MM.1S (cell line): ENCODE results near the gene LRRC71.

Experiments
- DNase-seq: peaks from one replicate; pipeline ENCODE4 v3.0.0-alpha.2; 2015
- H2AFZ ChIP-seq: fragments of 300-600 bp; sonication (generic); 2 replicates; pipeline ENCODE4 v1.6.0; 2016; ENCODE audit warnings: antibody characterized with exemption, low read length
- H3F3A ChIP-seq: fragments of 300-600 bp; sonication (generic); 2 replicates; pipeline ENCODE4 v1.6.1; 2016; ENCODE audit warnings: mild to moderate bottlenecking, antibody characterized with exemption, low read length, moderate library complexity, mixed read lengths; ENCODE audit not compliant: insufficient read depth
- H3K27ac ChIP-seq: fragments of 300-600 bp; sonication (generic); 2 replicates; pipeline ENCODE4 v1.5.1; 2016; ENCODE audit warnings: mild to moderate bottlenecking, low read length
- H3K27me3 ChIP-seq: fragments of 300-600 bp; sonication (generic); replicated peaks from 2 replicates; pipeline ENCODE4 v1.6.0; 2016; ENCODE audit warnings: low read length; ENCODE audit not compliant: insufficient read depth
- H3K36me3 ChIP-seq: fragments of 300-600 bp; sonication (generic); replicated peaks from 2 replicates; pipeline ENCODE4 v1.6.1; 2016; ENCODE audit warnings: mild to moderate bottlenecking, low read length, mixed read lengths; ENCODE audit not compliant: insufficient read depth
- H3K4me1 ChIP-seq: fragments of 300-600 bp; sonication (generic); 2 replicates; pipeline ENCODE4 v1.6.1; 2016; ENCODE audit warnings: low read length, mixed read lengths
- H3K4me2 ChIP-seq: fragments of 300-600 bp; sonication (generic); 2 replicates; pipeline ENCODE4 v1.6.0; 2016; ENCODE audit warnings: low read depth, low read length
- H3K4me3 ChIP-seq: fragments of 300-600 bp; sonication (generic); 2 replicates; pipeline ENCODE4 v1.5.1; 2016; ENCODE audit warnings: low read length, mixed read lengths
- H3K79me2 ChIP-seq: fragments of 300-600 bp; sonication (generic); 2 replicates; pipeline ENCODE4 v1.6.1; 2016; ENCODE audit warnings: mixed run types, low read length, mixed read lengths
- H3K9ac ChIP-seq: fragments of 300-600 bp; sonication (generic); 2 replicates; pipeline ENCODE4 v1.6.1; 2016; ENCODE audit warnings: low read length, mixed read lengths
- H3K9me2 ChIP-seq: fragments of 300-600 bp; sonication (generic); replicated peaks from 2 replicates; pipeline ENCODE4 v1.6.1; 2016; ENCODE audit warnings: mild to moderate bottlenecking, low read length, mixed read lengths; ENCODE audit not compliant: insufficient read depth
- H3K9me3 ChIP-seq: fragments of 300-600 bp; sonication (generic); replicated peaks from 2 replicates; pipeline ENCODE4 v1.6.1; 2016; ENCODE audit warnings: mild to moderate bottlenecking, low read length, mixed read lengths; ENCODE audit not compliant: insufficient read depth
- H4K20me1 ChIP-seq: fragments of 300-600 bp; sonication (generic); 2 replicates; pipeline ENCODE4 v1.6.1; 2016; ENCODE audit warnings: mild to moderate bottlenecking, low read length, moderate library complexity, mixed read lengths; ENCODE audit not compliant: insufficient read depth
- CTCF ChIP-seq: fragments of 300-600 bp; sonication (generic); IDR thresholded peaks from 2 replicates; pipeline ENCODE4 v1.5.1; 2016; ENCODE audit warnings: antibody characterized with exemption, low read length, mixed read lengths
- EZH2 ChIP-seq: fragments of 300-600 bp; sonication (generic); optimal IDR thresholded peaks from 2 replicates; pipeline ENCODE3; 2017; ENCODE audit warnings: low read depth, mild to moderate bottlenecking, antibody characterized with exemption, low read length, mixed read lengths
- EZH2phosphoT487 ChIP-seq: fragments of 300-600 bp; sonication (generic); IDR thresholded peaks from 2 replicates; pipeline ENCODE4 v1.6.1; 2018; ENCODE audit warnings: antibody characterized with exemption, low read length

Gene LRRC71

GRCh38 chr1:156920233-156921052, at the start of gene LRRC71:
Gene LRRC71, plus strand, starts transcription at chr1:156920632. Its CDS starts 172 bp downstream, at chr1:156920804.
- DNase-seq: peak; percentile 58
- Histone ChIP-seq H3K36me3 (no peaks in the 10 kb centered on the region), H4K20me1 (no peaks in the 10 kb centered on the region), H3F3A (no peaks in the 10 kb centered on the region), H3K9me2 (no peaks in the 10 kb centered on the region), H3K4me1 (no peaks in the 10 kb centered on the region), H3K9ac (no peak within 1 kb of the TSS), H3K79me2 (no peaks in the 10 kb centered on the region), H2AFZ (0 out of 2 replicates have a peak within 1 kb of the TSS, but pooled peaks have one; percentile 15), H3K4me2 (peak within 1 kb of the TSS; percentile 37; the same call in 1 of the 2 replicates), H3K4me3 (no peak within 1 kb of the TSS), H3K27ac (no peak within 1 kb of the TSS), H3K27me3 (peaks cover 70% of the 10 kb centered on the region), H3K9me3 (no peaks in the 10 kb centered on the region)
- no peak for TF ChIP-seq EZH2phosphoT487
- peak; percentile 77 for TF ChIP-seq CTCF
- peak; percentile 87 for TF ChIP-seq EZH2

DNA sequence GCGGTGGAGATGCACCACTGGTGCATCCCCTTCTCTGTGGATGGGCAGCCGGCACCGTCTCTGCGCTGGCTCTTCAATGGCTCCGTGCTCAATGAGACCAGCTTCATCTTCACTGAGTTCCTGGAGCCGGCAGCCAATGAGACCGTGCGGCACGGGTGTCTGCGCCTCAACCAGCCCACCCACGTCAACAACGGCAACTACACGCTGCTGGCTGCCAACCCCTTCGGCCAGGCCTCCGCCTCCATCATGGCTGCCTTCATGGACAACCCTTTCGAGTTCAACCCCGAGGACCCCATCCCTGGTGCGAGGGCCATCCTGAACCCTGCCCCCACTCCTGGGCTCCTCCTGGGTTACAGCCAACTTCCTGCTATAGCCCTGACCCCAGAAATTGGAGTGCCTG, 46.8 kb upstream of the LRRC71 start:
- no peak for TF ChIP-seq EZH2
- TF ChIP-seq CTCF: no peak
- no peak for TF ChIP-seq EZH2phosphoT487
- H3K36me3 ChIP-seq: no peaks in the 10 kb centered on the region
- peaks cover 77% of the 10 kb centered on the region for H3K27me3 ChIP-seq
- DNase-seq: no peak
- H3K4me2 ChIP-seq: no peak overlapping the region
- no peaks in the 10 kb centered on the region for H3K4me1 ChIP-seq
- H3K9ac ChIP-seq: no peak overlapping the region
- H4K20me1 ChIP-seq: no peaks in the 10 kb centered on the region
- H3K9me2 ChIP-seq: no peaks in the 10 kb centered on the region
- no peaks in the 10 kb centered on the region for H3K9me3 ChIP-seq
- no peaks in the 10 kb centered on the region for H3F3A ChIP-seq
- H2AFZ ChIP-seq: no peak overlapping the region
- no peaks in the 10 kb centered on the region for H3K79me2 ChIP-seq
- no peak overlapping the region for H3K4me3 ChIP-seq
- no peak overlapping the region for H3K27ac ChIP-seq

- no peaks in the 10 kb centered on the region for H3F3A ChIP-seq
- H3K4me3 ChIP-seq: no peak overlapping the region
- peaks cover 82% of the 10 kb centered on the region for H3K27me3 ChIP-seq
- no peak for DNase-seq
- no peaks in the 10 kb centered on the region for H3K9me2 ChIP-seq
- no peaks in the 10 kb centered on the region for H4K20me1 ChIP-seq
- no peaks in the 10 kb centered on the region for H3K79me2 ChIP-seq
- no peaks in the 10 kb centered on the region for H3K9me3 ChIP-seq
- H3K4me2 ChIP-seq: no peak overlapping the region
- no peaks in the 10 kb centered on the region for H3K4me1 ChIP-seq
- H3K27ac ChIP-seq: no peak overlapping the region
- H2AFZ ChIP-seq: no peak overlapping the region
- no peak overlapping the region for H3K9ac ChIP-seq
- H3K36me3 ChIP-seq: no peaks in the 10 kb centered on the region
- no peak for TF ChIP-seq EZH2
- no peak for TF ChIP-seq EZH2phosphoT487
- TF ChIP-seq CTCF: no peak
Observed at GRCh38 chr1:156874142-156874541, 46.3 kb upstream of the LRRC71 start.
